Upper lobe of right lung (tissue), 1 donor: Measurements from ENCODE around the gene SLC41A3. TPM values are rescaled to one million over a fixed set of nuclear protein-coding genes. Genes with fewer than 3 reads are reported as not detected.
"Not testable (repeated sequence)": the region's sequence is repeated elsewhere in the genome, so short reads cannot be mapped to it uniquely, and the experiment has no call there.

Source experiments
- ATAC-seq: fragments of 200-7000 bp; cut with Tn5 transposase; one replicate; pipeline ENCODE4 v1.9.1; 2020; ENCODE audit warnings: mild to moderate bottlenecking, moderate library complexity
- DNase-seq: peaks from one replicate; pipeline ENCODE4 v3.0.0-alpha.2; 2020
- H3K27ac ChIP-seq: fragments of 200-600 bp; one replicate; pipeline ENCODE4 v1.8.0; 2022
- H3K27me3 ChIP-seq: fragments of 200-600 bp; one replicate; pipeline ENCODE4 v1.8.0; 2022; ENCODE audit warnings: mild to moderate bottlenecking
- H3K36me3 ChIP-seq: fragments of 200-600 bp; one replicate; pipeline ENCODE4 v1.8.0; 2022
- H3K4me1 ChIP-seq: fragments of 200-600 bp; one replicate; pipeline ENCODE4 v1.8.0; 2022
- H3K4me3 ChIP-seq: fragments of 200-600 bp; one replicate; pipeline ENCODE4 v1.8.0; 2022; ENCODE audit warnings: mild to moderate bottlenecking
- H3K9me3 ChIP-seq: fragments of 200-600 bp; one replicate; pipeline ENCODE4 v1.8.0; 2022
- CTCF ChIP-seq: fragments of 200-600 bp; IDR thresholded peaks from one replicate; pipeline ENCODE4 v1.8.0; 2022; ENCODE audit warnings: antibody characterized with exemption
- intact Hi-C: fragments of 100-400 bp; cut with DNase I; formaldehyde crosslinking; loops from one replicate; pipeline ENCODE4 v1.11.0; 2022
- total RNA-seq: library from RNA; stranded (reverse); fragmentation: NEBNext Ultra II Directional; extraction: Animal tissue kit (Norgen Biotek cat#: 25700); gene quantifications from one replicate; pipeline ENCODE4 v1.2.1, GENCODE V29; 2021
- donor health status: DM: no; HTN: yes; CAD: no; lungs with severe emphysema.

Gene SLC41A3
- total RNA-seq, 1 donor from 2014 or later: 30.8 TPM

- peaks cover 39% of the 10 kb centered on the region for H3K27me3 ChIP-seq
- no peak overlapping the region for H3K27ac ChIP-seq
- H3K4me3 ChIP-seq: no peak overlapping the region
- H3K4me1 ChIP-seq: no peaks in the 10 kb centered on the region
- intact Hi-C loops: no loop called here
- no peaks in the 10 kb centered on the region for H3K9me3 ChIP-seq
- no peaks in the 10 kb centered on the region for H3K36me3 ChIP-seq
- DNase-seq (no peak), ATAC-seq (no peak)
- no peak for TF ChIP-seq CTCF
Observed at GRCh38 chr3:125957674-125958510, 126.0 kb downstream of the SLC41A3 start.

GRCh38 chr3:125957020-125957419, 126.9 kb downstream of the SLC41A3 start:
- H3K36me3 ChIP-seq, DNase-seq, H3K9me3 ChIP-seq, H3K27ac ChIP-seq, ATAC-seq, intact Hi-C loops, H3K4me1 ChIP-seq, H3K4me3 ChIP-seq: not testable (repeated sequence)
- H3K27me3 ChIP-seq: peaks cover 39% of the 10 kb centered on the region

Other genes with a start within 250 kb of the SLC41A3 start
- gene ROPN1B, start 114.9 kb downstream of the SLC41A3 start, total RNA-seq: not detected
- 3.3 TPM for gene ALDH1L1, start 96.5 kb upstream of the SLC41A3 start, total RNA-seq